ENCODE results near the gene ZNF827.

- TF ChIP-seq EZH2phosphoT487 (IDR thresholded peaks at IDR 0.05; ENCODE audit: borderline replicate concordance) (no peak), CTCF (conservative IDR thresholded peaks at IDR 0.05; ENCODE audit: low read length) (no peak)
These were observed 78.7 kb downstream of the ZNF827 start for GRCh38 chr4:145859926-145860325.

Measured in Loucy (cell line).